Right lobe of liver (tissue), 4 donors: ENCODE data around the gene FYB1.

Source experiments
- POLR2A ChIP-seq: fragments of 450-650 bp; IDR thresholded peaks from one replicate; pipeline ENCODE4 v1.6.1; 2017; ENCODE audit warnings: antibody characterized with exemption, mild to moderate bottlenecking
- TF ChIP-seq, protein P1 (sequence below), 4 donors: fragments of 200-600 bp in 3 of 4; fragments of 450-650 bp in 1 of 4; IDR thresholded peaks; one replicate each; pipeline versions ENCODE4 v1.5.1 to v1.8.0; 2016 to 2022; ENCODE audit warnings: antibody characterized with exemption in 4 of 4, mild to moderate bottlenecking in 2 of 4
- donor health status: DM: no; HTN: no; CAD: no.
- donor health status: DM: no; HTN: no; CAD: no.
- donor health status: DM: no; HTN: yes; CAD: no.

DNA sequence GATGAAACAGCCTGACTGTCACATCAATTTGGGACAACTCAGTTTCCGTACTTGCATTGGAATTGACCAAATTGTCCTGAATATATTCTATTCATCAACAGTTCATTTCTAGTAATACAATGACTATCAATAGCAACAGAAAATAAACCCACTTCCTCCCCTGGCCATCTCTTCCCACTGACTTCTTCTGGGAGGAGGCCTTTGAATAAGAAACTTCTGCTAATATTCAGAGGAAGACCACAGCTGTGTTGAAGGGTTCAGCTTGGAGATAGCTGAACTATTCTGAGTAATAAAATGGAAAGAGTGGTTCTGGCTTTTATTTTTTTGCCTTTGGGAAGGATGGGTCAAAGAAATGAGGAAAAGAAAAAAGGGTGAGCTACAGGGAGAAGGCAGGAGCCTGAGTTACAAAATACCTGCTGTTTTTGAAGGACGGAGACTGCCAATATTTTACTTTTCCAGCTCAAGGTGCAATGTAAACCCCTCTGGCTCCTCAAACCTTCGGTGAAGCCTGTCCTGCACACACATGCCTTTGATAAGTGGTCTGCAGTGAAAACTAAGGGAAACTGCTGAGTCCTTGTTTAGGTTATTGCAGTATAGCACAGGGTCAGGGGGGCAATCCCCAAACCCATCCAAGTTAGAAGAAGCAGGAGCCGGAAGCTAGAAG is 29.9 kb downstream of the FYB1 start:
- TF ChIP-seq POLR2A: no peak
- TF ChIP-seq, protein P1, sequence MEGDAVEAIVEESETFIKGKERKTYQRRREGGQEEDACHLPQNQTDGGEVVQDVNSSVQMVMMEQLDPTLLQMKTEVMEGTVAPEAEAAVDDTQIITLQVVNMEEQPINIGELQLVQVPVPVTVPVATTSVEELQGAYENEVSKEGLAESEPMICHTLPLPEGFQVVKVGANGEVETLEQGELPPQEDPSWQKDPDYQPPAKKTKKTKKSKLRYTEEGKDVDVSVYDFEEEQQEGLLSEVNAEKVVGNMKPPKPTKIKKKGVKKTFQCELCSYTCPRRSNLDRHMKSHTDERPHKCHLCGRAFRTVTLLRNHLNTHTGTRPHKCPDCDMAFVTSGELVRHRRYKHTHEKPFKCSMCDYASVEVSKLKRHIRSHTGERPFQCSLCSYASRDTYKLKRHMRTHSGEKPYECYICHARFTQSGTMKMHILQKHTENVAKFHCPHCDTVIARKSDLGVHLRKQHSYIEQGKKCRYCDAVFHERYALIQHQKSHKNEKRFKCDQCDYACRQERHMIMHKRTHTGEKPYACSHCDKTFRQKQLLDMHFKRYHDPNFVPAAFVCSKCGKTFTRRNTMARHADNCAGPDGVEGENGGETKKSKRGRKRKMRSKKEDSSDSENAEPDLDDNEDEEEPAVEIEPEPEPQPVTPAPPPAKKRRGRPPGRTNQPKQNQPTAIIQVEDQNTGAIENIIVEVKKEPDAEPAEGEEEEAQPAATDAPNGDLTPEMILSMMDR (IDR thresholded peaks at IDR 0.05): no peak
